ENCODE measurements around the gene PTGES2. TPM values are rescaled to one million over a fixed set of nuclear protein-coding genes. Genes with fewer than 3 reads are reported as not detected.
A peak's percentile ranks its signal among the peaks of the same experiment; 100 is the strongest.
"Not testable (repeated sequence)": the region's sequence is repeated elsewhere in the genome, so short reads cannot be mapped to it uniquely, and the experiment has no call there.

PTGES2 gene
- total RNA-seq, 1 donor from 2014 or later: 52.8 TPM

GRCh38 chr9:128087262-128087661 lies 40.3 kb downstream of the PTGES2 start:
- no peak for DNase-seq

GRCh38 chr9:128085943-128086342 lies 41.6 kb downstream of the PTGES2 start:
- no peak for DNase-seq

DNA sequence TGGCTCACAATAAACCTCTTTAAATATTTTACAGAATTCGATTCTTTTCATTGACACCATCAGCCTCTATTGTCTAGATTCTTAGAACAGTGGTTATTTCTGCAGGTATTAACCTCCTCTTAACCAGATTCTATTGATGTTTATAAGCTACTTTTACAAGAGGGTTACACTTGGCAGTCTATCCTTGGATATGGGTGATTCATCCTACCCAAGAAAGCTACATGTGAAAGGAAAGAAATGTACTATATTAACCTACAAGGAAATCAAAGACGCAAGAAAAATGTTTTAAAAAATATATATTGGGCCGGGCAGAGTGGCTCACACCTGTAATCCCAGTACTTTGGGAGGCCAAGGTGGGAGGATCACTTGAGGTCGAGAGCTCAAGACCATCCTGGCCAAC lies 42.8 kb downstream of the PTGES2 start:
- no peak for DNase-seq

GRCh38 chr9:128082151-128082550 lies 45.4 kb downstream of the PTGES2 start:
- DNase-seq: peak; percentile 54

DNA sequence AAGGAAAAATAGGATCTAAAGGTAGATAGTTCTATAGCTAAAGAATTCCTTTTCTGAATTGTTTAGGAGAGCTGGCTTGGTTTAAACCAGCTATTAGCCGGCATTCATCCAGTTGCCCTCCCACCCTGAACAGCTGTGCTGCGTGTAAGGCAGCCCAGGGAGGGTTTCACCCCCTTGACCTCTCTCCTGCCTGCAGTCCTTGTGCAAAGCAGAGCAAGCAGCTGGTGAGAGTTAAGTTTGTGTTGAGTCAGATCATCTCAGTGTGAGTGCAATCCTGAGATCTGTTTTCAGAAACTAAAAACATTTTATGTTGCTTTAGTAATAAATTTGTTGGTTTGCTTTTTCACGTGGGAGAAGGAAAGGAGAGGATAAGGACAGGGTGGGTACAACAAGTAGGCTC lies 46.5 kb downstream of the PTGES2 start:
- DNase-seq: peak; percentile 40

DNA sequence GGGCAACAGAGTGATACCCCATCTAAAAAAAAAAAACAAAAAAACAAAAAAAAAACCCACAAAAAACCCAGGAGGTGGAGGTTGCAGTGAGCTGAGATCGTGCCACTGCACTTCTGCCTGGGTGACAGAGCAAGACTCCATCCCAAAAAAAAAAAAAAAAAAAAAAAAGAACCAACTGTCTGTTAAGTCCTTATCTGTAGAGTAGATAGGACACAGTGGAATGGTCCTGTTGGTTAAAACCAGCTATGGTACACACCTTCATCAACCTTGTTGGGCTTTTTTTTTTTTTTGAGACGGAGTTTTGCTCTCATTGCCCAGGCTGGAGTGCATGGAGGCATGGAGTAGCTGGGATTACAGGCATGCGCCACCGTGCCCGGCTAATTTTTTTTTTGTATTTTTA lies 47.3 kb downstream of the PTGES2 start:
- DNase-seq: no peak

DNA sequence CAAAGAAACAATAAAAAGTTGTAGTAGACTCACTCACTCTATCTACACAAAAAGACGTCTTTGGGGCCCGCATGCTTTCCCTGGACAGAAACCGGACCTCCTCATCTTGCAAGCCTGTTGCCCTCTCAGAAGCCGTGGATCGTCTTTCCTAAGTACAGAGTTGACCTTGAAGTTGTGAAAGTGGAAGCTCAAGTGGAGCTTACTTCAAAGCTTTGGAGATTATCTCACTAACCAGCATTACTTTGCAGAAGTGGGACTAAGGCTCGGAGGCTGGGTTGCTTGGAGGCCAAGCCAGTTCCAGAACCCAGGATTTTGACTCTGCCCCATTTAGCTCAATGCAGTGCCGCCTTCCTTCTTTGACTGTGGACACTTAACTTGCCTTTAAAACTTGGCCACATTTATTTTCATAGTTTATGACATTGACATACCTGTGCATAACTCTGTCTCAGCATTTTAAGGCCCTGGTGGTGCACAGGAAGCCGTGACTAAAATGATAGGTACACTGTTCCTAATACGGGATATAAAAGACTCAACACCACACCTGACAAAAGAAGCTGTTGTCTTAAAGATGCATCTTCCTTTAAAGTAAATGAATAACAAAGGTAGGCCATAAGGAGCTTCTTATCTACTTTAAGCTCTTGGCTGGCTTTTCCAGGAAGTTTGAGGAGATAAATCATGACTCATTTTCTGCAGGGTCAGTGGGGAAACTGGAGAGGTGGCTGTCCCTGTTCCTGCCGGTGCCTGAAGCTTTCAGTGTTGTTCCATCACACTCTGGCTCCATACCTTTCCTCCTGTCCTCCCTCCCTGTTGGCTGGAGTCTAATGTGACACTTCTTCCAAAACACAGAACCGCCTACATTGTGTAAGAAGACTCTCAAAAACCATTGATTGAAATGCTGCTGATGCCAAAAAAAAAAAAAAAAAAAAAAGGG lies 48.8 kb downstream of the PTGES2 start:
- peak; percentile 49 for DNase-seq

DNA sequence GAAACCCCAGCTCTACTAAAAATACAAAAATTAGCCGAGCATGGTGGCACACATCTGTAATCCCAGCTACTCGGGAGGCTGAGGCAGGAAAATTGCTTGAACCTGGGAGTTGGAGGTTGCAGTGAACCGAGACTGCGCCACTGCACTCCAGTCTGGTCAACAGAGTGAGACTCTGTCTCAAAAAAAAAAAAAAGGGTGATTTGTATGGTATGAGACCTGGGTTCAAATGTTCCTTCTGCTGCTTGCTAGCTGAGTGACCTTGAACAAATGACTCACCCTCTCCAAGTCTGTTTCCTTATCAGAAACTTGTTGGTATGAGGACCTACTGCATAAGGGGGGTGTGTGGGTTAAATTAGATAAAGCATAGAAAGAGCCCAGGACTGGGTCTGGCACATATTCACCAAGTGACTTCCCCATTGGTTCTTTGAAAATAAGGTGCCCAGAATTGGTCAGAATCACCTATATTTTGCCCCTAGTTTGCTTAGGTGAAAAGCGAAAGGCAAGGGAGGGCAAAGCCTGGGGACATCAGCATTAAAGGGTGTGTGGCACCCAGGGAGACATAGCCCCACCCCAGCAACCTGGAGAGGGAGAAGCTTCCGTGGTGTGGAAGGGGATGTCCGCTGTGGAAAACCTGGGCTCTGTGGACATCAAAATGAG lies 49.6 kb downstream of the PTGES2 start:
- DNase-seq: peak; percentile 49

GRCh38 chr9:128073253-128073886 lies 54.2 kb downstream of the PTGES2 start:
- DNase-seq: no peak

- DNase-seq: peak; percentile 77
Observed at GRCh38 chr9:128072144-128073021, 55.1 kb downstream of the PTGES2 start.

GRCh38 chr9:128071475-128071874 lies 56.1 kb downstream of the PTGES2 start:
- DNase-seq: not testable (repeated sequence)

DNA sequence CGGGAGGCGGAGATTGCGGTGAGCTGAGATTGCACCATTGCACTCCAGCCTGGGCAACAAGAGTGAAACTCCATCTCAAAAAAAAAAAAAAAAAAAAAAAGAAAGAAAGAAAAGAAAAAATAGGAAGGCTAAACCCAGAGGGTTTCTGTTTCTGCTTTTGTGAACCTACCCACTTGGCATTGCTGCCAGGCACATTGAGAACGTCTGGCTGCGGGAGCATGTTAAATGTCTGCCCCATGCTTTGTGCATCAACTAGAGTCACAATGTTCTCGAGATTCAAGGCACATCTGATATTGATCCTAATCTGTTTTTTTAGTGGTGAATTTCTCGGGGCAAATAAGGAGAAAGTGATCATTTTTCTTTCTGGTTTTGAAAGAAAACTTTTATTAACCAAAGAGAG lies 56.7 kb downstream of the PTGES2 start:
- DNase-seq: no peak

Other genes with a start within 250 kb of the PTGES2 start
- gene ST6GALNAC6, start 228.1 kb downstream of the PTGES2 start, total RNA-seq: 33.2 and 44.8 TPM in 2 replicates
- 50.0 and 98.0 TPM in 2 replicates for gene ST6GALNAC4, start 210.7 kb downstream of the PTGES2 start, total RNA-seq
- gene PIP5KL1, start 197.0 kb downstream of the PTGES2 start, total RNA-seq: 0.51 and 0.70 TPM in 2 replicates
- 8.5 and 9.9 TPM in 2 replicates for gene DPM2, start 189.9 kb downstream of the PTGES2 start, total RNA-seq
- gene EEIG1, start 146.7 kb downstream of the PTGES2 start, total RNA-seq: 8.3 and 34.4 TPM in 2 replicates
- 12.8 and 13.8 TPM in 2 replicates for gene NAIF1, start 60.4 kb downstream of the PTGES2 start, total RNA-seq
- gene SLC25A25, start 59.5 kb downstream of the PTGES2 start, total RNA-seq: 34.1 and 64.7 TPM in 2 replicates
- 0.14 TPM in 1 of 2 replicates, not detected in the other for gene LCN2, start 21.7 kb upstream of the PTGES2 start, total RNA-seq
- gene BBLN, start 32.5 kb upstream of the PTGES2 start, total RNA-seq: 47.4 and 77.1 TPM in 2 replicates
- 16.7 and 37.9 TPM in 2 replicates for gene CIZ1, start 63.8 kb upstream of the PTGES2 start, total RNA-seq
- 0.17 and 0.33 TPM in 2 replicates for gene DNM1, start 75.7 kb upstream of the PTGES2 start, total RNA-seq
- gene GOLGA2, start 148.3 kb upstream of the PTGES2 start, total RNA-seq: 68.6 and 76.2 TPM in 2 replicates
- 26.9 and 29.1 TPM in 2 replicates for gene SWI5, start 148.5 kb upstream of the PTGES2 start, total RNA-seq
- gene TRUB2, start 194.7 kb upstream of the PTGES2 start, total RNA-seq: 16.2 and 24.9 TPM in 2 replicates
- 29.2 and 35.6 TPM in 2 replicates for gene COQ4, start 195.1 kb upstream of the PTGES2 start, total RNA-seq
- gene SLC27A4, start 212.8 kb upstream of the PTGES2 start, total RNA-seq: 34.5 and 38.8 TPM in 2 replicates
- gene URM1, start 243.6 kb upstream of the PTGES2 start, total RNA-seq: 64.8 and 97.7 TPM in 2 replicates